Tibial artery (tissue), 4 donors: ENCODE data around the gene MAMDC2.
A peak's percentile ranks its signal among the peaks of the same experiment; 100 is the strongest.

Source experiments
- DNase-seq, 2 donors: peaks; one replicate each; pipeline ENCODE4 v3.0.0-alpha.2; 2019
- H3K27ac ChIP-seq, 2 donors: fragments of 200-600 bp; sonication (generic) in 1 of 2; 1 replicate in 1 of 2; 2 replicates in 1 of 2; pipeline ENCODE4 v1.5.1; 2018 to 2019; ENCODE audit warnings: mild to moderate bottlenecking in 1 of 2
- H3K27me3 ChIP-seq, 2 donors: fragments of 200-600 bp; sonication (generic) in 1 of 2; one replicate each; pipeline versions ENCODE4 v1.5.1 to v1.6.0; 2016 to 2019
- H3K36me3 ChIP-seq, 3 donors: fragments of 200-600 bp; sonication (generic) in 2 of 3; one replicate each; pipeline ENCODE4 v1.5.1; 2016 to 2019; ENCODE audit warnings: mild to moderate bottlenecking in 2 of 3
- H3K4me1 ChIP-seq, 4 donors: fragments of 200-600 bp; sonication (generic) in 2 of 4; 1 replicate in 3 of 4; 2 replicates in 1 of 4; pipeline ENCODE4 v1.5.1; 2016 to 2019
- H3K4me3 ChIP-seq, 2 donors: fragments of 200-600 bp; sonication (generic) in 1 of 2; 1 replicate in 1 of 2; 2 replicates in 1 of 2; pipeline ENCODE4 v1.5.1; 2018 to 2019; ENCODE audit warnings: mild to moderate bottlenecking in 2 of 2
- H3K9me3 ChIP-seq, 3 donors: fragments of 200-600 bp; sonication (generic) in 1 of 3; one replicate each; pipeline ENCODE4 v1.5.1; 2016 to 2019
- CTCF ChIP-seq, 2 experiments: fragments of 200-600 bp in 1 of 2; fragments of 450-650 bp in 1 of 2; IDR thresholded peaks; one replicate each; pipeline ENCODE4 v1.5.1; 2017 to 2019; ENCODE audit warnings: antibody characterized with exemption in 2 of 2, mild to moderate bottlenecking in 1 of 2, moderate library complexity in 1 of 2
- intact Hi-C: fragments of 100-400 bp; cut with DNase I; formaldehyde crosslinking; loops from one replicate; pipeline ENCODE4 v1.15.0; 2023; ENCODE audit warnings: low total_unique reads

Gene MAMDC2

GRCh38 chr9:70127540-70128416, 84.1 kb downstream of the MAMDC2 start:
- Histone ChIP-seq H3K27me3 (no peaks in the 10 kb centered on the region), H3K4me1 (peaks cover 0 to 44% (median 0%) of the 10 kb centered on the region in 4 donors), H3K9me3 (no peaks in the 10 kb centered on the region), H3K27ac (peak overlapping the region; percentile 58 to 65), H3K4me3 (no peak overlapping the region), H3K36me3 (peaks cover 8 to 71% (median 29%) of the 10 kb centered on the region in 3 donors)
- intact Hi-C loops: no loop called here
- TF ChIP-seq CTCF (IDR thresholded peaks at IDR 0.05): no peak
- DNase-seq: no peak

- Histone ChIP-seq H3K4me3 (no peak overlapping the region), H3K36me3 (peaks cover 8 to 54% (median 23%) of the 10 kb centered on the region in 3 donors), H3K27ac (no peak overlapping the region), H3K27me3 (no peaks in the 10 kb centered on the region), H3K4me1 (peaks cover 0 to 59% (median 11%) of the 10 kb centered on the region in 4 donors), H3K9me3 (no peaks in the 10 kb centered on the region)
- intact Hi-C loops: no loop called here
- TF ChIP-seq CTCF (IDR thresholded peaks at IDR 0.05): no peak
- no peak for DNase-seq
Measured at GRCh38 chr9:70130266-70130665, 86.6 kb downstream of the MAMDC2 start.

- Histone ChIP-seq H3K4me1 (peaks cover 0 to 55% (median 11%) of the 10 kb centered on the region in 4 donors), H3K27me3 (no peaks in the 10 kb centered on the region), H3K9me3 (no peaks in the 10 kb centered on the region), H3K4me3 (no peak overlapping the region), H3K36me3 (peaks cover 1 to 46% (median 15%) of the 10 kb centered on the region in 3 donors), H3K27ac (no peak overlapping the region)
- TF ChIP-seq CTCF (IDR thresholded peaks at IDR 0.05): no peak
- intact Hi-C loops: no loop called here
- no peak for DNase-seq
Measured at GRCh38 chr9:70131296-70131695, 87.6 kb downstream of the MAMDC2 start.

GRCh38 chr9:70133253-70134208, 89.9 kb downstream of the MAMDC2 start:
- no peak for TF ChIP-seq CTCF (IDR thresholded peaks at IDR 0.05)
- no peak overlapping the region for H3K4me3 ChIP-seq
- no peaks in the 10 kb centered on the region for H3K9me3 ChIP-seq
- H3K4me1 ChIP-seq: peaks cover 0 to 37% (median 11%) of the 10 kb centered on the region in 4 donors
- DNase-seq: no peak
- H3K27me3 ChIP-seq: no peaks in the 10 kb centered on the region
- intact Hi-C loops: no loop called here
- H3K27ac ChIP-seq: peak overlapping the region; percentile 29 to 45
- peaks cover 0 to 28% (median 5%) of the 10 kb centered on the region in 3 donors for H3K36me3 ChIP-seq

- intact Hi-C loops: no loop called here
- no peak for TF ChIP-seq CTCF (IDR thresholded peaks at IDR 0.05)
- Histone ChIP-seq H3K4me1 (peaks cover 0 to 37% (median 11%) of the 10 kb centered on the region in 4 donors), H3K4me3 (no peak overlapping the region), H3K9me3 (no peaks in the 10 kb centered on the region), H3K27ac (peak overlapping the region; percentile 29 to 45), H3K27me3 (no peaks in the 10 kb centered on the region), H3K36me3 (peaks cover 0 to 23% (median 4%) of the 10 kb centered on the region in 3 donors)
- DNase-seq: no peak
Measured at GRCh38 chr9:70134360-70134759, 90.7 kb downstream of the MAMDC2 start.
